Activated gamma-delta T cell treated with anti-CD3 and anti-CD28 coated beads, Interleukin-2, amount 50 U/mL, for 16 hours (primary cell): ENCODE measurements around the gene SHC2.
"Not testable (repeated sequence)": the region's sequence is repeated elsewhere in the genome, so short reads cannot be mapped to it uniquely, and the experiment has no call there.

ENCODE experiments used
- DNase-seq: peaks from one replicate; pipeline ENCODE4 v3.0.0-alpha.2; 2020; ENCODE audit warnings: low read depth

The SHC2 gene

DNA sequence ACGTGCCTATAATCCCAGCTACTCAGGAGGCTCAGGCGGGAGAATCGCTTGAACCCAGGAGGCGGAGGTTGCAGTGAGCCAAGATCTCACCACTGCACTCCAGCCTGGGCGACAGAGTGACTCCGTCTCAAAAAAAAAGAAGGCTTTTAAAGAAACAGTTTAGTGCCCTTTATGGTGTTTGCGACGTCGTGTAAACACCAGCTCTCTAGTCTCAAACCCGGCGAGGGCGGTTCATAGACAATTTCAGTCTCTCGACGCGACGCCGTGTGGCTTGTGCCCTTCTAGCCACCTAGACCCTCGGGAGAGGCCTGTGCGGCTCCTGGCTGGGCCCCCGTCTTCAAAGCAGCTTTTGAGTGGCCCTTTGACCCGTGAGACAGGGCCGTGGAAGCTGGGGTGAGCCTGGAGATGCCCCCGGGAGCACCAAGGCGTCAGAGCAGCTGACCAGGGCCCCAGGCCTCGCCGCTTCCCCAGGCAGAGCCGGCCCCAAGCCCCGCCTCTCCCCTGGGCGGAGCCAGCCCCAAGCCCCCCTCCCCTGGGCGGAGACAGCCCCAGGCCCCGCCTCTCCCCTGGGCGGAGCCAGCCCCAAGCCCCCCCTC, 30.4 kb upstream of the SHC2 start:
- DNase-seq = no peak

DNA sequence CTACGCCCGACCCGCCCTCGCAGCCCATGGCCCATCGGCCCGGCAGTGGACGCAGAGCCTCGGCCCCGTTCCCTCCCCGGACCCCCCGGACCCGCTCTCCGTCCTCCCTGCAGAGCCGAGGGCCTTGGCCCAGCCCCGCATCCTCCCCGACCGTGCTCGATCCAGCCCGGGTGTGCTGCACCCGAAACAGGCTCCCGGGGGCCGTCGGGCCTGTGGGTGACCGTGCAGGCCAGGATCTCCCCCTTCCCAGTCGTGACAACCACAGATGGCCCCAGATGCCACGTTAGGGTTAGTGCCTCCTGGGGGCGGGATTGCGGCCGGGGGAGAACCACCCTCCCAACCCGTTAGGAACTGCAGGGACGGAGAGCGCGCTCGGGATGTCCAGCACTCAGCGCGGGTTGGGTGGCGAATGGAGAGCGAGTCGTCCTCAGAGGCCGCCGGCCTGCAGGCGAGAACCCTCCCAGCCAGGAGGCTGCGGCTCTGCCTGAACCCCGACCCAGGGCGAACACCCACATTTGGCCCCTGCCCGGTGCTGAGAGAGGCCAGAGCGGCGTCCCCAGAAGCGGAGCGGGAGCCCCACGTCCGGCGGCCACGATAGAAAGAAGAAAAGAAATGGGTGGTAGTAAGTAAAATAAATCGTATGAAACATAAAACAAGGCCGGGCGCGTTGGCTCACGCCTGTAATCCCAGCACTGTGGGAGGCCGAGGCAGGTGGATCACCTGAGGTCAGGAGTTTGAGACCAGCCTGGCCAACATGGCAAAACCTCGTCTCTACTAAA, 28.8 kb upstream of the SHC2 start:
- no peak for DNase-seq

DNA sequence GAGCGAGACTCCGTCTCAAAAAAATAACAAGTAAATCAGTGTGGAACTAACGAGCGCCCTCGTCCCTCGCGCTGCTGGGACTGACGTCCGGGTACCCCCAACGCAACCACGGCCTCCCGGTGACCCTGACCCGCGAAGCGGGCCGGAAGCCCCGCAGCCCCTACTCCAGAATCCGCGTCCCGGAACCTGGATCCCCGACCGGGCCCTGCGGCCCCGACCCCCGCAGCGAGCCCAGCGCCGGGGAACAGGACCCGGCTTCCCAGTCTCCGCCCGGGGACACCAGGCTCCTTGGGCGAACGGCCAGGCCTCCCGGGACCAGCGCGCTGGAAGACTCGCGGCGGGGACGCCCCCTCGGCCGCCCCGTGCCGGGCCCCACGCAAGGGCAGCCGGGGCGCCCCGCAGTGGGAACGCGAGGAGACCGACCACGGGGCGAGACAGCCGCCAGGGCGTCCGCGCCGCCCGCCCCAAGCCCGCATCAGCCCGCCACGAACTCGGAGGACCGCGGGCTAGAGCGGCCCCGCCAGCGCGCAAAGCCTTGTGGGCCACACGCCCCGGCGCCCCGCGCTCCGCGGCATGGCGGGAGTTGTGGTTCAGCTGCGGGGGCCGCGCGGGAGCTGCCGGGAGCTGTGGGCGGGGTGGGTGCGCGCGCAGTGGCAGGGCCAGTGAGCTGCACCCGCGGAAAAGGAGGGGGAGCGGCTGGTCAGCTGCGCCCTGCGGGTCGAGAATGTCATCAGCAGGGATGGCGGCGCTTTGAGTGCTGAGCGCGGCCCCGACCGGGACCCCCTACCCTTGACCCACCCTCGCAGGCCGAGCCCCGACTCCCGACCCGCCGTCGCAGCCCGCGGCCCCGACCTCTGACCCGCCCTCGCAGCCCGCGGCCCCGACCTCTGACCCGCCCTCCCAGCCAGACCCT, 27.9 kb upstream of the SHC2 start:
- DNase-seq = peak; percentile 87

DNA sequence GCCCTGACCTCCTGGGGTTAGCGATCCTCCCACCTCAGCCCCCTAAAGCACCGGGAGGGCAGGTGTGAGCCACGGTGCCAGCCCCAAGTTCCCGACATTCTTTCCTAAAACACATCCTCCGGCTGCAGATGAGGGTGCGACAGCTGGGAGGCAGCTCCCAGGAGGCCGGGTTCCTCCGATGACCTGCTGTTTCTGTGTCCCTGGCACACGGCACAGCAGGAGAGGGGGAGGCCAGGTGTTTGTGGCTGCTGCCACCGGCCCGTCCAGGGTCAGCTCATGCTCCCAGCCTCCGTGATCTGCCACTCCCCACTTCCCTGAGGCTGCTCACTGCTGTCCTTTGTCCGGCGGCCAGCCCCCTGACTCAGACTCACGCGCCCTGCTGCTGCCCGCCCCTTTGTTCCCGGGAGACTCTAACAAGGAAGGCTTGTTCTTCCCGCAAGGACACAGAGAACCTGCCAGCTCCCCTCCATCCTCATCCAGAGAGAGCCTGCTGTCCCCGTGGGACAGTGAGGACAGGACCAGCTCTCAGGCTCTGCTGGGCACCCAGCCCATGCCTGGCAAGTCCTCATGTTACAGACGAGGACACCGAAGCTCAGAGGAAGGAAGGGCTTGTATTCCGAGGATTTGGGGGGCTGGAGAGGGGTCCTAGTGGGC, 24.9 kb upstream of the SHC2 start:
- no peak for DNase-seq

DNA sequence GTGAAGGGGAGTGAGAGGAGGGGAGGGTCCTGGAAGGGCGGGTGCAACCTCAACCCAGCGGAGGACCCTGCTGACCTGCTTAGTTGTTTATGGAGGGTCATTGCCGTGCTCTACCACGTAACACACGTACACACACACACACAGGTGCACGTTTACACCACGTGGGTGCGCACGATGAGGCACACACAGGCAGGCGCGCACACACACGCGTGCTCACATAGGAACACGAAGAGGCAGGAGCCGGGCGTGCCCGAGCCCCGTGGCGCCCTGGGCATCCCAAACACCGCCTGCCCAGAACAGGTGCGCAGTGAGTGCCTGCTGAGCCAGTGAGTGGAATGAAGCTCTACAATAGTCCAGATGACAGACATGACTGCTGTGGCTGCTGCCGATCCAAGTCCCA, 24.2 kb upstream of the SHC2 start:
- DNase-seq = no peak

DNA sequence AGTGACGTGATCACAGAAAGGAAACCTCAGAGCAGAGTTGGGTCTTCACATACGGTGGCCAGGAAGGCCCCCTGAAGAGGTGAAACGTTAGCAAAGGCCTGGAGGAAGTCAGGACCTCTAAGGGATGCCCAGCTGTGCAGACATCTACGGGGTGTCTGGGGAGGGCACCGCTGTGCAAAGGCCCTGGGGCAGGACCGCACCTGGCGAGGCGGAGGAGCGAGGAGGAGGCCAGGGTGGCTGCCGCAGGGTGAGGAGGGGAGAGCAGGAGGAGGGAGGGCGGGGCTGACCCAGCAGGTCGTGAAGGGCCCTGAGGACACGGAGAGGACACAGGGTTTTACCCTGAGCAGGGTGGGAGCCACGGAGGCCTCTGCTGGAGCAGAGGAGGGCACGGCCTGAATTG, 23.7 kb upstream of the SHC2 start:
- DNase-seq = no peak

DNA sequence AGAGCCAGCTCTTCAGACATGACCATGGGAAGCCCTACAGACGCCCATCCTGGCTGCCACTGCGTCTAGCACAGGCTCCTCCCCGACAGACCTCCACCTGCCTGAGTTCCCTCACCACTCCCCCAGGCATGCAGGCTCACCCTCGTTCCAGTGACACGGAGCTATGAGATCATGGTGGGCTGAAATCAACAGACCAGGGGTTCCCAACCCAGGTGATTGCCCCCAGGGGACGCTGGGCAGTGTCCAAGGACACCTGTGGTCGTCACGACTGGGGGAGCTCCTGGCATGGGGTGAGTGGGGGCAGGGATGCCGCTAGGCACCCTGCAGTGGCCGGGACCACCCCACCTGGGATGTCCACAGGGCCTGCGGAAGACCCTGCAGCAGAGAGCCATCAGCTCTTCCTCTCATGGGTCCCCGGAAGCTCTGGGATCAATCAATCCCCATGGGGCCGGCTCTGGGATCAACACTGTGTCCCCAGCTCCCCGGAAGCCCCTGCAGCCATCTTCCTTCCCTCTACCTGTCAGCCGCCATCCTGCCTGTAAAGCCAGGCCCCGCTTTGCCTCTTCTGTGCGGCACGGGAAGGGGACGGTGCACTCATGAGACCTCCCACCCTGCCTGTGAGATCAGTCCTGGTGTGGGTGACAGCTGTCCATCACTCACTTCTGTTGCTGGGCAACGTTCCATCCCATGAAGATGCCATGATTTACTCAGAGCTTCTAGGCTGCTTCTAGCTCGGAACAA, 22.7 kb upstream of the SHC2 start:
- DNase-seq = no peak

DNA sequence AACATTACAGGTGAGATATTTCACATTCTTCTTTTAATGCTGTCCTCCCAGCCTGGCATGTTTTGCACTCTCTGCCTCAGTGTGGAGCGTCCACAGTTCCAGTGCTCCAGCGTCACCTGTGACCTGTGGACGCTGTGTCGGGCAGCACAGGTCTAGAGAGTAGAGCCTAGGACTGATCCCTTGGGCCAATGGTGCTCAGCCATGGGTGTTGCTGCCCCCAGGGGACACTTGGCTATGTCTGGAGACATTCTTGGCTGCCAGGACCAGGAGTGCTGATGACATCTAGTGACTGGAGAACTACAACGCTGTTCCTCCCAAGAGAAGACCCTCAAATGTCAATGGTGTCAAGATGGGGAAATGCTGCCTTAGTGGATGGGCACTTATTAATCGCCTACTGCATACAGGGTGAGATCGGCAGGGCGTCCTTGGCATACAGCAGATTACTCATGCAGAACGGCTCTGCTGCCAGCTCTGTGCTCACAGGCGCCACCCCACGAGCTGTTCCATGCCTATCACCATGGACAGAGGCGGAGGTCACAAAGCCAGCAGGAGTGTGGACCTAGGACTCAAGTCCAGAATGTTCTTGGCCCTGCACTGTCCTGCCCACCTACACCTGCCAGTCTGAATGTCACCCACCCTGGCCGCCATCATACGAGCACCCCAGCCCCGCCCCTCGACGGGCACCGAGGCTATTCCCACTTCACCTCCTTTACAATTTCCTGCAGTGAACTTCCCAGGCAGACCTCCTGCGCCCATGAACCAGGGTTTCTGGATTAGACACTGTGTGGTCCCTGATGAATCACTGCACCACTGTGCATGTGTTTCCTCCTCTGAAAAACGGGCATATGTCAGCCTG, 21.6 kb upstream of the SHC2 start:
- DNase-seq = no peak

DNA sequence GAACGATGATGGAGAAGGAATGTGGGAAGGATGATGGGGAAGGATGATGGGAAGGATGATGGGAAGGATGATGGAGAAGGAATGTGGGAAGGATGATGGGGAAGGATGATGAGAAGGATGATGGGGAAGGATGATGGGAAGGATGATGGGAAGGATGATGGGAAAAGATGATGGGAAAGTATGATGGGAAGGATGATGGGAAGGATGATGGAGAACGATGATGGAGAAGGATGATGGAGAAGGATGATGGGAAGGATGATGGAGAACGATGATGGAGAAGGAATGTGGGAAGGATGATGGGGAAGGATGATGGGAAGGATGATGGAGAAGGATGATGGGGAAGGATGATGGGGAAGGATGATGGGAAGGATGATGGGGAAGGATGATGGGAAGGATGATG, 20.3 kb upstream of the SHC2 start:
- not testable (repeated sequence) for DNase-seq

DNA sequence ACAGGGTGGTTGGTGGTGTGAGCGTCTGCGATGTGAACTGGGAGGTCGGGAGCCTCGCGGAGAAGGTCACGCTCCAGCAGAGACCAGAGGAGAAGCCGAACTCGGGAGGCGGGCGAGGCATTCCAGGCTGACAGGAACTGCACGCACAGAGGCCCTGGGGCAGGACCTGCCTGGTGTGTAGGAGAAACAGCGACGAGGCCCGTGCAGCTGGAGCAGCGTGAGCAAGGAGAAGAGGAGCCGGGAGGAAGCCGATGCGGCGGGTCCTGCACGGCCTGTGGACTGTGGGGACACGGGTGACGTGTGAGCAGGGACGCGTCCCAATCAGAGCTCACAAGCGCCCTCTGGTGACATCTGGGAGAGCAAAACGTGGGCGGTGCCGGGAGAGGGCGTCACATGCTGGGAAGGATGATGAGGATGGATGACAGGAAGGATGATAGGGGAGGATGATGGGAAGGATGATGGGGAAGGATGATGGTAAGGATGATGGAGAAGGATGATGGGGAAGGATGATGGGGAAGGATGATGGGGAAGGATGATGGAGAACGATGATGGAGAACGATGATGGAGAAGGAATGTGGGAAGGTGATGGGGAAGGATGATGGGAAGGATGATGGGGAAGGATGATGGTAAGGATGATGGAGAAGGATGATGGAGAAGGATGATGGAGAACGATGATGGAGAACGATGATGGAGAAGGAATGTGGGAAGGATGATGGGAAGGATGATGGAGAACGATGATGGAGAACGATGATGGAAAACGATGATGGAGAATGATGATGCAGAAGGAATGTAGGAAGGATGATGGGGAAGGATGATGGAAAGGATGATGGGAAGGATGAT, 19.4 kb upstream of the SHC2 start:
- no peak for DNase-seq

DNA sequence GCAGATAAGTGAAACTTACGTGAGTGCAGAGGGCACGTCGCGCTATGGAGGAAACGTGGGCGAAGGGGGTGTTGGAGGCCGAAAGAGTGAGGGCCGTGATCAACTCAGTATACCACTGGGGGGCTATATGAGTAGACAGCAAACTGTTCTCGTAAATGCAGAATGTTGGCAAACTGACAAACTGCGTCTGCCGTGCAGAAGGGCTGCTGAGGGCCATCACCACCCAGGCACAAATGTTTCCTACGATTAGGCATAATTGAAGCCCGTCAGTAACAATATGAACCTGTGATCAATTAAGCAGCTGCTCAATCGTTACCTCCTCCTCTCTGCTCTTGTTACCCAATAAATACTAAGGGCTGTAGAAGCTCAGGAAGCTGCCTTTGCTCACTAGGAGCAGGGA, 18.1 kb upstream of the SHC2 start:
- no peak for DNase-seq

DNA sequence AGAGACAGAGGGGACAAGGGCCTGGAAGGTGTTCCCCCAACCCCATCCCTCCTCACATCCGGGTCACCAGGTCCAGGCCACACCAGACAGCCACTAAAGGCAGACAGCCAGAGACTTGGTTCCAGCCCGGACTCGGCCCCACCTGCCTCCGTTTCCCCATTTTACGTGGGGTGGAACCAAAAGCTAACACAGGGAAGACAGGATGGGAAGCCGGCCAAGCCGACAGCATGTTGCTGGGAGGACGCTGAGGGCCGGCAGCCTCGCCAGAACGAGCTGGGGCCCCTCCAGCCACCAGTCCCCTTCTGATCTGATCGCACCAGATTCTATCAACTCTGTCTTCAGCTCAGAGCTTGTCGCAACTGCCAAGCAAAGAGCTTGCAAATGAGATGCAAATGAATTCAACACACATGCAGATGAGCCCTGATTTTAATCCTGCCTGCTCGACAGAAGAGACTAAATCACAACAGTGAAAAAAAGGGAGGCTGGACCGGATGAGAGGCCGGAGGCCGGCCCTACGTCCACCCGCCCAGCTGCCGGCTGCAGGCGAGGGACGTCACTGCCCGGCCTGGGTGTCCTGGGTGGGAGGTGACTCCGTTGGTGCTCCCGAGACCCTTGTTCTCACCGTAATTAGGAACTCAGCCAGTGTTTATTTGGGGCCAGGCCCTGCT, 17.5 kb upstream of the SHC2 start:
- no peak for DNase-seq

DNA sequence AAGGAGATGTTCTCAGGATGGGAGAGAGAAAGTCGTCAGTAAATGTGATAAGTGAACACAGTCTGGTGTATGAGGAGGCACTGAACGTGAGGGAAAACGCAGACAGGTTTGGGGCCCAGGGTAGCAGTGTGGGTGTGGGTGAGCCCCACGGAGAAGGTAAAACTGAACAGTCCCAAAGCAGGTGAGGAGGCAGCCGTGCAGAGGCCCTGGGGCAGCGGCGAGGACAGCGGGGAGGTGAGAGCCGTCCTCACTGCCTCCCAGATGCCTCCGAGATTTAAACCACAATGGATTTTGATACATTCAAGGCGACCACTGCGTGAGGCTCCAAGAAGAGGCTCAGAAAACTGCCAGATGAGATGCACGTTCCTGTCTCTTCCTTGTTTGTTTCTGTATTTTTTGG, 14.5 kb upstream of the SHC2 start:
- DNase-seq = no peak

DNA sequence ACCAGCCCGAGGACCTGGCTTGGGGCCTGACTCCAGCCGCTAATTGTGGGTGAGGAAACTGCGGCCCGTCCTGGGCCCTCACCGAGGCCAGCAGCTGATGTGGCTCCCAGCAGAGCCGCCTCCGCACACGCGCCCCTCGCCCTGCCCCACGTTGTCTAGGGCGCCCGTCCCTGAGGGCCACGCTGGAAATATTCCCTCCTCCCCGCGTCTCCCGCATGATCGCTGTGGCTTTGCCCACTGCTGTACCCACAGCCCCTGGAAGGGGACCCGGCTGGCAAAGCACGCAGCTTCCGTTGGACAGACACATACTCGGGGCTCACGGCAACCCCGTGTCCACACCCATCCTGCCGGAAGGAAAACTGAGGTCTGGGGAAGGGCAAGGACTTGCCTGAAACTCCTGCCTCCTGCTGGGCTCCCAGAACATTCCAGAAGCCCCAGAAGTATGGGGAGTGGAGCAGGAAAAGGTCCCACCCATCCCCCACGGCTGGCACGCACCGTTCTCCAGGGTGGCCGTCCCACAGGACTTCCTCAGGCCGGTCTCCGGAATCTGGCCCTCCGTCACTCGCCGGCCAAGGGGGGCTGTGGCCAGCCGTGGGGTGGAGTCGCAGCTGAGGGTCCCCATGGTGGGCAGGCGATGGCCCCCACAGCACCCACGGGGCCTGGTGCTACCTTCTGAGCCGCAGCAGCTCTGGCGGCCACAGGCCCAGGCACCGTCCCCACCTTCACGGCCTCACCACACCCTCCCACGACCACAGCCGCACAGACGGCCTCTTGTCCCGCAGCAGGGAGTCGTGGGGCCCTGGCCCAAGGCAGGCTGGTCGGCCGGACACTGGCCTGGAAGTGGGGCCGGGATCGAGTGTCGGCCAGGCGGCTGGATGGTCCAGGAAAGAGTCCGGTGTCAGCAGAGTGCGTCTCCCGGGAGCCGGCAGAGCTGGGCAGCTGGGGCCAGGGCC, 13.6 kb upstream of the SHC2 start:
- no peak for DNase-seq

DNA sequence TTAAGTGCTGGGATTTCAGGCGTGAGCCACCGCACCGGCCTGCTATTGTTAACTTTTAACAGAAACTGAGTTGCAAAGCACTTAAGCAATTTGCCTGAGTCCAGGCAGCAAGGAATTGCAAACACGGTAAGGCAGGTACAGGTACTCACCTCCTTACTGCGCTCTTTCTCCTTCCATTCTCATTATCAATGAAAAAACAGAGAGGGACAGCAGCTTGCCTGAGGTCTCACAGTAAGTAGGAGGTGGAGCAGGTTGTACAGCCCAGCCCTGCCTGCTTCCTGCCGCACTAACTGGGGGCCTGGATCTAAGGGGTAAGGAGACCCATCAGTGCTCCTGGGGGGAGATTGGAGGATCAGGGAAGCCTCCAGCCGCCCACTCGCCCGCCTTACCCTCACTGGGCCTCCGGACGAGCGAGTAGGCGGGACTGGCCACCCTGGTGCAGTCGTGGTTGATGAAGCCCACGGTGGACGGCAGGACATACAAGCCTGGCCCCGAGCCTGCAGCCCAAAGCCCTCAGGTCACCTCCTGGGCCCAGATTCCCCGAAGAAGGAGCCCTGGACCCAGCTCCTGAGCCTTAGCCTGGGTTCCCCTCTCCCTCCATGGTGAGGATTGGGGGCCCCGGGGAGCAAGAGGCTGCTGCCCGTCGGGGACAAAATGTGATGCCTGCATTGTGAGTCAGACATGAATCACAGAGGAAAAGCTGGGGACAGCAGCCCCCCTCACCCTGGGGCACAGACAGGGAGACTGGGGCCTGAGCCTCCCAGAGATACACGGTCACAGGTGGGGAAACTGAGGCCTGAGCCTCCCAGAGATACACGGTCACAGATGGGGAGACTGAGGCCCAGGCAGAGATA, 11.4 kb upstream of the SHC2 start:
- no peak for DNase-seq

DNA sequence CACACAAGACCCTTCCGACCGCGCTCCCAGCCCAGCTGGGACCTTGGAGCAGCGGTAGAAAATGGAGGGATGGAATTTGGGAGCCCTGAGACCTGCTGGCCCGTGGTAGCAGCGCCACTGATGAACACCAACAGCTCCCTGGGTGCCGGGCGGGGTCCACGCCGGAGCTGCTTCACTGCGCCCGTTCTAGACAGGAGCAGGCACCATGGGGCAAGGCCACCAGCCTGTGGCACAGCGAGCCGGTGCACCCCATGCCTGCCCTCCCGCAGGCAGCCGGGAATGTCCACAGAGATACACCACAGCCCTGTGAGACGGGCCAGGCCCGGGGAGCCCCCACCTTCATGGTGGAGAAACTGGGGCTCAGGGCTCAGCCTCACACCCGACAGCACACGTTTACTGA, 9.9 kb upstream of the SHC2 start:
- DNase-seq = no peak

DNA sequence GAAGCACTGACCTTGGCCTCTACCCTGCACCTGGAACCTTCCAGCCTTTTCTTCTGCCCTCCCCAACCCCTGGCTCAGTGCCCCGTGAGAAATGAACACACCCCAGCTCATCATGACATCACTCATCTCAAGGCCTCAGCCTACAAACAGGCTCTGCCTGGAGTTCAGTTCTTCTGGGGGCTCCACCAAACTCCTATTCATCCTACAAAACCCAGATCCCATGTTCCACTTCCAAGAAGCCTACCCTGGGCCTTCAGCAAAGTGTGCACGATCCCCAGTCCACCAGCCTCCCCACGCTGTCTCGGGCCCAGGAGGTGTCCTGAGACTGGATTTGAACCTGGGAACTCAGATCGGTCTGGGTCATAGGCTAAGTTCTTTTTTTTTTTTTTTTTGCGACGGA, 9.0 kb upstream of the SHC2 start:
- no peak for DNase-seq
